Skeletal muscle cell (primary cell): ENCODE data around the gene OTULINL.

Experiments used
- DNase-seq: peaks from one replicate; pipeline ENCODE4 v3.0.0-alpha.2; 2010; ENCODE audit warnings: low read depth
- H3K4me3 ChIP-seq: 2 replicates; pipeline ENCODE4 v1.5.1; 2011; ENCODE audit warnings: low read depth, mild to moderate bottlenecking, control low read depth, low read length, moderate library complexity

Gene OTULINL

GRCh38 chr5:14574891-14575508 is 6.6 kb upstream of the OTULINL start:
- DNase-seq: no peak
- H3K4me3 ChIP-seq: no peak overlapping the region

- H3K4me3 ChIP-seq: no peak overlapping the region
- no peak for DNase-seq
These were observed 5.4 kb upstream of the OTULINL start for GRCh38 chr5:14576206-14576605.

- DNase-seq: no peak
- no peak overlapping the region for H3K4me3 ChIP-seq
These were observed 4.4 kb upstream of the OTULINL start for GRCh38 chr5:14577079-14577725.

GRCh38 chr5:14577971-14578370 is 3.6 kb upstream of the OTULINL start:
- no peak overlapping the region for H3K4me3 ChIP-seq
- DNase-seq: no peak

GRCh38 chr5:14579246-14579645 is 2.3 kb upstream of the OTULINL start:
- no peak overlapping the region for H3K4me3 ChIP-seq
- no peak for DNase-seq

GRCh38 chr5:14579731-14580397 is 1.7 kb upstream of the OTULINL start:
- DNase-seq: no peak
- H3K4me3 ChIP-seq: no peak overlapping the region

- DNase-seq: no peak
- no peak overlapping the region for H3K4me3 ChIP-seq
These were observed 1.1 kb upstream of the OTULINL start for GRCh38 chr5:14580398-14581034.

GRCh38 chr5:14581891-14582796 is 552 bp downstream of the OTULINL start:
- peak overlapping the region; percentile 46 for H3K4me3 ChIP-seq
- DNase-seq: no peak

GRCh38 chr5:14582797-14583137 is 1.2 kb downstream of the OTULINL start:
- H3K4me3 ChIP-seq: no peak overlapping the region
- no peak for DNase-seq

GRCh38 chr5:14584848-14585247 is 3.3 kb downstream of the OTULINL start:
- no peak for DNase-seq
- no peak overlapping the region for H3K4me3 ChIP-seq

- no peak overlapping the region for H3K4me3 ChIP-seq
- no peak for DNase-seq
These were observed 5.6 kb downstream of the OTULINL start for GRCh38 chr5:14587150-14587549.

- DNase-seq: no peak
- no peak overlapping the region for H3K4me3 ChIP-seq
These were observed 6.6 kb downstream of the OTULINL start for GRCh38 chr5:14588145-14588544.

GRCh38 chr5:14588758-14589543 is 7.4 kb downstream of the OTULINL start:
- DNase-seq: no peak

GRCh38 chr5:14590949-14591348 is 9.4 kb downstream of the OTULINL start:
- DNase-seq: no peak
- H3K4me3 ChIP-seq: no peak overlapping the region

More at GRCh38 chr5:14588758-14589543, 7.4 kb downstream of the OTULINL start:
- no peak overlapping the region for H3K4me3 ChIP-seq

- DNase-seq: no peak
These were observed 10.0 kb downstream of the OTULINL start for GRCh38 chr5:14591548-14591947.

GRCh38 chr5:14593326-14594021 is 11.9 kb downstream of the OTULINL start:
- H3K4me3 ChIP-seq: no peak overlapping the region
- DNase-seq: no peak

More at GRCh38 chr5:14591548-14591947, 10.0 kb downstream of the OTULINL start:
- no peak overlapping the region for H3K4me3 ChIP-seq

GRCh38 chr5:14594378-14595074 is 12.9 kb downstream of the OTULINL start:
- DNase-seq: no peak
- H3K4me3 ChIP-seq: no peak overlapping the region

- no peak for DNase-seq
- H3K4me3 ChIP-seq: no peak overlapping the region
These were observed 13.6 kb downstream of the OTULINL start for GRCh38 chr5:14595189-14595588.
